HepG2 (cell line): ENCODE data around the gene GRM4. TPM values are rescaled to one million over a fixed set of nuclear protein-coding genes. Genes with fewer than 3 reads are reported as not detected.

Experiments
- ATAC-seq: fragments of 200-7000 bp; cut with Tn5 transposase; 3 replicates; pipeline ENCODE4 v1.9.1; 2020; ENCODE audit warnings: mild to moderate bottlenecking, moderate library complexity
- BruUV-seq: library from RNA; stranded (reverse); fragments of 400-500 nt; replicated peaks from 2 replicates; lab custom pipeline; 2021; lab: Mats Ljungman, UMichigan
- CTCF ChIA-PET: fragments of 300-600 bp; formaldehyde crosslinking; extraction: SDS; loops from one replicate; lab custom pipeline; 2021; ENCODE audit warnings: low total read pairs, inconsistent platforms, low intra/inter-chr PET ratio; lab: Yijun Ruan, JAX
- POLR2A ChIA-PET: fragments of 350-600 bp; sonication (Branson Sonifier 250); formaldehyde crosslinking; loops from one replicate; lab custom pipeline; 2020; ENCODE audit warnings: antibody characterized with exemption, inconsistent platforms; lab: Yijun Ruan, JAX
- DNase-seq: peaks from one replicate; pipeline ENCODE4 v3.0.0-alpha.2; 2015; ENCODE audit warnings: low spot score
- FAIRE-seq: peaks from 3 replicates; lab custom pipeline; 2011; peaks lifted over from hg19 to GRCh38; lab: Jason Lieb, UNC
- H2AFZ ChIP-seq: one replicate; pipeline ENCODE4 v1.6.1; 2011; ENCODE audit warnings: low read length, inconsistent platforms
- H3K27ac ChIP-seq: fragments of 300-600 bp; 3 replicates; pipeline ENCODE4 v1.8.0; 2011; ENCODE audit warnings: mixed run types, mild to moderate bottlenecking, mixed read lengths, low read length, inconsistent platforms; ENCODE audit not compliant: insufficient read depth; ENCODE audit errors: extremely low read length
- H3K27me3 ChIP-seq, 2 experiments: fragments of 200-600 bp in 1 of 2; 2 replicates in 1 of 2; 3 replicates in 1 of 2; pipeline versions ENCODE4 v1.6.0 to v1.8.0; 2011; ENCODE audit warnings: low read length in 2 of 2, mild to moderate bottlenecking in 2 of 2, moderate library complexity in 2 of 2, inconsistent platforms in 1 of 2; ENCODE audit not compliant: insufficient read depth in 2 of 2, control insufficient read depth in 1 of 2
- H3K36me3 ChIP-seq, 2 experiments: fragments of 200-600 bp in 1 of 2; replicated peaks in 1 of 2; 2 replicates in 1 of 2; 3 replicates in 1 of 2; pipeline versions ENCODE4 v1.5.1 to v1.8.0; 2011; ENCODE audit warnings: low read length in 2 of 2, inconsistent platforms in 1 of 2; ENCODE audit not compliant: insufficient read depth in 2 of 2, control insufficient read depth in 1 of 2
- H3K4me1 ChIP-seq: 2 replicates; pipeline ENCODE4 v1.5.1; 2012; ENCODE audit warnings: low read length, inconsistent platforms; ENCODE audit not compliant: insufficient read depth
- H3K4me2 ChIP-seq: 2 replicates; pipeline ENCODE4 v1.6.0; 2011; ENCODE audit warnings: low read depth, low read length, inconsistent platforms
- H3K4me3 ChIP-seq, 3 experiments: fragments of 200-600 bp in 1 of 3; sonication (generic), shearing (Covaris generic) in 1 of 3; replicated peaks in 1 of 3; 2 replicates each; pipeline ENCODE4 v1.5.1; 2011 to 2016; ENCODE audit warnings: low read length in 3 of 3, inconsistent platforms in 2 of 3, low read depth in 2 of 3, mild to moderate bottlenecking in 2 of 3, control low read depth in 1 of 3, mixed read lengths in 1 of 3; ENCODE audit not compliant: insufficient read depth in 1 of 3
- H3K79me2 ChIP-seq: one replicate; pipeline ENCODE4 v1.6.1; 2011; ENCODE audit warnings: low read length, inconsistent platforms; ENCODE audit not compliant: insufficient read depth
- H3K9ac ChIP-seq: 2 replicates; pipeline ENCODE4 v1.6.0; 2011; ENCODE audit warnings: mild to moderate bottlenecking, low read depth, low read length, inconsistent platforms; ENCODE audit not compliant: insufficient read depth
- H3K9me3 ChIP-seq: 2 replicates; pipeline ENCODE4 v1.5.1; 2012; ENCODE audit warnings: mild to moderate bottlenecking, low read length
- H4K20me1 ChIP-seq: 2 replicates; pipeline ENCODE4 v1.6.0; 2011; ENCODE audit warnings: inconsistent platforms, mild to moderate bottlenecking, low read length, moderate library complexity; ENCODE audit not compliant: insufficient read depth
- ARID2 ChIP-seq: sonication (generic); formaldehyde crosslinking; IDR thresholded peaks from 2 replicates; pipeline ENCODE4 v1.8.1; 2022; ENCODE audit warnings: mild to moderate bottlenecking, missing genetic modification reagents, borderline replicate concordance
- FIP1L1 ChIP-seq: fragments of 200-400 bp; formaldehyde crosslinking; IDR thresholded peaks from 2 replicates; pipeline ENCODE4 v1.6.1; 2018; ENCODE audit warnings: low read depth, mild to moderate bottlenecking, low read length, moderate library complexity, borderline replicate concordance; ENCODE audit not compliant: insufficient read depth
- HMGA1 ChIP-seq: sonication (generic); formaldehyde crosslinking; conservative IDR thresholded peaks from 2 replicates; pipeline ENCODE4 v1.4.0; 2020; ENCODE audit warnings: missing genetic modification reagents
- NFKBIZ ChIP-seq: IDR thresholded peaks from 2 replicates; pipeline ENCODE4 v1.6.1; 2018; ENCODE audit warnings: missing genetic modification reagents, missing compliant biosample characterization
- RFX1 ChIP-seq: fragments of 450-650 bp; IDR thresholded peaks from 2 replicates; pipeline ENCODE4 v1.6.1; 2017
- RNF2 ChIP-seq: fragments of 450-650 bp; conservative IDR thresholded peaks from 2 replicates; pipeline ENCODE4 v1.6.1; 2016; ENCODE audit warnings: low read depth
- STAG1 ChIP-seq: sonication (generic); formaldehyde crosslinking; IDR thresholded peaks from 2 replicates; pipeline ENCODE4 v1.4.0; 2020; ENCODE audit warnings: missing genetic modification reagents
- ZNF234 ChIP-seq: sonication (generic); formaldehyde crosslinking; conservative IDR thresholded peaks from 2 replicates; pipeline ENCODE4 v1.5.1; 2020; ENCODE audit warnings: mild to moderate bottlenecking, missing genetic modification reagents
- ZNF891 ChIP-seq: sonication (generic); formaldehyde crosslinking; IDR thresholded peaks from 2 replicates; pipeline ENCODE4 v1.5.0; 2020; ENCODE audit warnings: mild to moderate bottlenecking, missing genetic modification reagents
- WGBS: methylation state at CpG from one replicate; pipeline ENCODE4 v1.1.6; 2017; ENCODE audit warnings: low lambda C conversion rate; 5-methylcytosine and 5-hydroxymethylcytosine counted together
- in situ Hi-C: cut with HindIII; loops from 2 replicates; pipeline ENCODE4 v1.10.0; 2017; ENCODE audit warnings: low pct_unique_long_range_greater_than_20kb; ENCODE audit not compliant: extremely low pct_ligation_motif_present
- intact Hi-C: fragments of 100-400 bp; cut with micrococcal nuclease; formaldehyde crosslinking; loops from one replicate; pipeline ENCODE4 v1.10.0; 2022; ENCODE audit not compliant: unreplicated experiment
- polyA plus RNA-seq, 8 experiments: library from polyadenylated mRNA; depleted of rRNA in 3 of 8; stranded (reverse) in 7 of 8; unstranded in 1 of 8; fragments of >200 nt; fragmentation: Illumina TruSeq in 4 of 8; extraction: Trizol in 4 of 8; gene quantifications; 2 replicates each; pipeline versions ENCODE4 v1.2.1 to v1.2.3, GENCODE V29; 2011 to 2016; ENCODE audit warnings: low read depth in 4 of 8, missing spikeins in 1 of 8, mixed read lengths in 1 of 8; ENCODE audit not compliant: insufficient read depth in 1 of 8
- total RNA-seq, 5 experiments: library from RNA; depleted of rRNA; stranded (reverse); fragments of >200 nt; fragmentation: Illumina TruSeq; extraction: Trizol; gene quantifications; 2 replicates each; pipeline ENCODE4 v1.2.3, GENCODE V29; 2016; ENCODE audit warnings: low read depth in 1 of 5
- TF ChIP-seq, protein P1 (sequence below): sonication (generic); formaldehyde crosslinking; IDR thresholded peaks from 2 replicates; pipeline ENCODE4 v1.5.1; 2020; ENCODE audit warnings: mild to moderate bottlenecking, missing genetic modification reagents, moderate library complexity
- TF ChIP-seq, protein P2 (sequence below): sonication (generic); formaldehyde crosslinking; IDR thresholded peaks from 2 replicates; pipeline ENCODE4 v1.4.0; 2020; ENCODE audit warnings: missing genetic modification reagents
- TF ChIP-seq, protein P3 (sequence below): sonication (generic); formaldehyde crosslinking; IDR thresholded peaks from 2 replicates; pipeline ENCODE4 v1.4.0; 2020; ENCODE audit warnings: low read depth, mild to moderate bottlenecking, missing genetic modification reagents
- TF ChIP-seq, protein P4 (sequence below): sonication (generic); formaldehyde crosslinking; IDR thresholded peaks from 2 replicates; pipeline ENCODE4 v1.5.0; 2020; ENCODE audit warnings: mild to moderate bottlenecking, missing genetic modification reagents
- TF ChIP-seq, protein P5 (sequence below): sonication (generic); formaldehyde crosslinking; IDR thresholded peaks from 2 replicates; pipeline ENCODE4 v1.5.0; 2020; ENCODE audit warnings: mild to moderate bottlenecking, missing genetic modification reagents, moderate library complexity

The GRM4 gene
- total and polyA plus RNA-seq, 2 of the 13 experiments (the other 11 are each of a cell fraction or from before 2014, with no cell fraction given), result not detected

DNA sequence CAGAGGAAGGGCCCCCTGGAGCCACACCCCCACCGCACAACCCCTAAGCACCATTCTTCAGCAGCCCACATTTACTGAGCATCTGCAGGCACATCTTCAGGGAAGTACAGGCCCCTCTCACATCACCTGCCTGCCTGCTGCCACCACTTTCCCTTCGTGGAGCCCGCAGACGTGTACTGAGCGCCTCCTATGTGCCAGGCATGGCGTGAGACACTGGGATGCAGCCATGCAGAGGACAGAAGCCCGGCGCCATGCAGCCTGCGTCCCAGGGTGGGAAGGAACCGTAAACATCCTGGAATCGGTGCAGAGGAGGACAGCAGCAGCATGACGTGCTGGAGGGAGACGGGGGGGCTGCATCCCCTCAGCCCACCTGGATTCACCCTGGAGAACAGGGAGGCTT lies 78.1 kb downstream of the GRM4 start:
- Histone ChIP-seq H3K4me1 (no peaks in the 10 kb centered on the region), H3K9ac (no peak overlapping the region), H3K27ac (no peak overlapping the region), H3K27me3 (peaks cover 13 to 56% of the 10 kb centered on the region in 2 experiments; a peak in 4 of 5 replicates), H3K79me2 (no peaks in the 10 kb centered on the region), H3K36me3 (no peaks in the 10 kb centered on the region), H2AFZ (no peak overlapping the region), H3K4me2 (no peak overlapping the region), H3K9me3 (peaks cover 15% of the 10 kb centered on the region), H4K20me1 (no peaks in the 10 kb centered on the region; the same call in 1 of the 2 replicates), H3K4me3 (no peak overlapping the region)
- ATAC-seq, result peak; percentile 50
- CTCF ChIA-PET, result no interaction called here
- no peak for DNase-seq
- no TSS peak for BruUV-seq
- WGBS, result 4% methylated on average over 10 of the region's 13 CpGs
- POLR2A ChIA-PET, result no interaction called here
- intact Hi-C loops, result no loop called here
- no peak for FAIRE-seq
- in situ Hi-C loops, result no loop called here
- TF ChIP-seq RNF2 (no peak), NFKBIZ (no peak), FIP1L1 (no peak), RFX1 (no peak), ZNF891 (0 out of 2 replicates have a peak, but pooled peaks have one; percentile 42), ZNF234 (no peak), HMGA1 (CRISPR knock-in tag) (no peak), STAG1 (CRISPR knock-in tag) (peak; percentile 64), ARID2 (CRISPR knock-in tag) (no peak)
- TF ChIP-seq, protein P1, sequence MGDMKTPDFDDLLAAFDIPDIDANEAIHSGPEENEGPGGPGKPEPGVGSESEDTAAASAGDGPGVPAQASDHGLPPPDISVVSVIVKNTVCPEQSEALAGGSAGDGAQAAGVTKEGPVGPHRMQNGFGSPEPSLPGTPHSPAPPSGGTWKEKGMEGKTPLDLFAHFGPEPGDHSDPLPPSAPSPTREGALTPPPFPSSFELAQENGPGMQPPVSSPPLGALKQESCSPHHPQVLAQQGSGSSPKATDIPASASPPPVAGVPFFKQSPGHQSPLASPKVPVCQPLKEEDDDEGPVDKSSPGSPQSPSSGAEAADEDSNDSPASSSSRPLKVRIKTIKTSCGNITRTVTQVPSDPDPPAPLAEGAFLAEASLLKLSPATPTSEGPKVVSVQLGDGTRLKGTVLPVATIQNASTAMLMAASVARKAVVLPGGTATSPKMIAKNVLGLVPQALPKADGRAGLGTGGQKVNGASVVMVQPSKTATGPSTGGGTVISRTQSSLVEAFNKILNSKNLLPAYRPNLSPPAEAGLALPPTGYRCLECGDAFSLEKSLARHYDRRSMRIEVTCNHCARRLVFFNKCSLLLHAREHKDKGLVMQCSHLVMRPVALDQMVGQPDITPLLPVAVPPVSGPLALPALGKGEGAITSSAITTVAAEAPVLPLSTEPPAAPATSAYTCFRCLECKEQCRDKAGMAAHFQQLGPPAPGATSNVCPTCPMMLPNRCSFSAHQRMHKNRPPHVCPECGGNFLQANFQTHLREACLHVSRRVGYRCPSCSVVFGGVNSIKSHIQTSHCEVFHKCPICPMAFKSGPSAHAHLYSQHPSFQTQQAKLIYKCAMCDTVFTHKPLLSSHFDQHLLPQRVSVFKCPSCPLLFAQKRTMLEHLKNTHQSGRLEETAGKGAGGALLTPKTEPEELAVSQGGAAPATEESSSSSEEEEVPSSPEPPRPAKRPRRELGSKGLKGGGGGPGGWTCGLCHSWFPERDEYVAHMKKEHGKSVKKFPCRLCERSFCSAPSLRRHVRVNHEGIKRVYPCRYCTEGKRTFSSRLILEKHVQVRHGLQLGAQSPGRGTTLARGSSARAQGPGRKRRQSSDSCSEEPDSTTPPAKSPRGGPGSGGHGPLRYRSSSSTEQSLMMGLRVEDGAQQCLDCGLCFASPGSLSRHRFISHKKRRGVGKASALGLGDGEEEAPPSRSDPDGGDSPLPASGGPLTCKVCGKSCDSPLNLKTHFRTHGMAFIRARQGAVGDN, result no peak
- TF ChIP-seq, protein P2, sequence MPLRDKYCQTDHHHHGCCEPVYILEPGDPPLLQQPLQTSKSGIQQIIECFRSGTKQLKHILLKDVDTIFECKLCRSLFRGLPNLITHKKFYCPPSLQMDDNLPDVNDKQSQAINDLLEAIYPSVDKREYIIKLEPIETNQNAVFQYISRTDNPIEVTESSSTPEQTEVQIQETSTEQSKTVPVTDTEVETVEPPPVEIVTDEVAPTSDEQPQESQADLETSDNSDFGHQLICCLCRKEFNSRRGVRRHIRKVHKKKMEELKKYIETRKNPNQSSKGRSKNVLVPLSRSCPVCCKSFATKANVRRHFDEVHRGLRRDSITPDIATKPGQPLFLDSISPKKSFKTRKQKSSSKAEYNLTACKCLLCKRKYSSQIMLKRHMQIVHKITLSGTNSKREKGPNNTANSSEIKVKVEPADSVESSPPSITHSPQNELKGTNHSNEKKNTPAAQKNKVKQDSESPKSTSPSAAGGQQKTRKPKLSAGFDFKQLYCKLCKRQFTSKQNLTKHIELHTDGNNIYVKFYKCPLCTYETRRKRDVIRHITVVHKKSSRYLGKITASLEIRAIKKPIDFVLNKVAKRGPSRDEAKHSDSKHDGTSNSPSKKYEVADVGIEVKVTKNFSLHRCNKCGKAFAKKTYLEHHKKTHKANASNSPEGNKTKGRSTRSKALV (CRISPR knock-in tag), result no peak
- TF ChIP-seq, protein P3, sequence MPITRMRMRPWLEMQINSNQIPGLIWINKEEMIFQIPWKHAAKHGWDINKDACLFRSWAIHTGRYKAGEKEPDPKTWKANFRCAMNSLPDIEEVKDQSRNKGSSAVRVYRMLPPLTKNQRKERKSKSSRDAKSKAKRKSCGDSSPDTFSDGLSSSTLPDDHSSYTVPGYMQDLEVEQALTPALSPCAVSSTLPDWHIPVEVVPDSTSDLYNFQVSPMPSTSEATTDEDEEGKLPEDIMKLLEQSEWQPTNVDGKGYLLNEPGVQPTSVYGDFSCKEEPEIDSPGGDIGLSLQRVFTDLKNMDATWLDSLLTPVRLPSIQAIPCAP (CRISPR knock-in tag), result no peak
- TF ChIP-seq, protein P4, sequence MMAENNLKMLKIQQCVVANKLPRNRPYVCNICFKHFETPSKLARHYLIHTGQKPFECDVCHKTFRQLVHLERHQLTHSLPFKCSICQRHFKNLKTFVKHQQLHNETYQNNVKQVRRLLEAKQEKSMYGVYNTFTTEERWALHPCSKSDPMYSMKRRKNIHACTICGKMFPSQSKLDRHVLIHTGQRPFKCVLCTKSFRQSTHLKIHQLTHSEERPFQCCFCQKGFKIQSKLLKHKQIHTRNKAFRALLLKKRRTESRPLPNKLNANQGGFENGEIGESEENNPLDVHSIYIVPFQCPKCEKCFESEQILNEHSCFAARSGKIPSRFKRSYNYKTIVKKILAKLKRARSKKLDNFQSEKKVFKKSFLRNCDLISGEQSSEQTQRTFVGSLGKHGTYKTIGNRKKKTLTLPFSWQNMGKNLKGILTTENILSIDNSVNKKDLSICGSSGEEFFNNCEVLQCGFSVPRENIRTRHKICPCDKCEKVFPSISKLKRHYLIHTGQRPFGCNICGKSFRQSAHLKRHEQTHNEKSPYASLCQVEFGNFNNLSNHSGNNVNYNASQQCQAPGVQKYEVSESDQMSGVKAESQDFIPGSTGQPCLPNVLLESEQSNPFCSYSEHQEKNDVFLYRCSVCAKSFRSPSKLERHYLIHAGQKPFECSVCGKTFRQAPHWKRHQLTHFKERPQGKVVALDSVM (CRISPR knock-in tag), result no peak
- TF ChIP-seq, protein P5, sequence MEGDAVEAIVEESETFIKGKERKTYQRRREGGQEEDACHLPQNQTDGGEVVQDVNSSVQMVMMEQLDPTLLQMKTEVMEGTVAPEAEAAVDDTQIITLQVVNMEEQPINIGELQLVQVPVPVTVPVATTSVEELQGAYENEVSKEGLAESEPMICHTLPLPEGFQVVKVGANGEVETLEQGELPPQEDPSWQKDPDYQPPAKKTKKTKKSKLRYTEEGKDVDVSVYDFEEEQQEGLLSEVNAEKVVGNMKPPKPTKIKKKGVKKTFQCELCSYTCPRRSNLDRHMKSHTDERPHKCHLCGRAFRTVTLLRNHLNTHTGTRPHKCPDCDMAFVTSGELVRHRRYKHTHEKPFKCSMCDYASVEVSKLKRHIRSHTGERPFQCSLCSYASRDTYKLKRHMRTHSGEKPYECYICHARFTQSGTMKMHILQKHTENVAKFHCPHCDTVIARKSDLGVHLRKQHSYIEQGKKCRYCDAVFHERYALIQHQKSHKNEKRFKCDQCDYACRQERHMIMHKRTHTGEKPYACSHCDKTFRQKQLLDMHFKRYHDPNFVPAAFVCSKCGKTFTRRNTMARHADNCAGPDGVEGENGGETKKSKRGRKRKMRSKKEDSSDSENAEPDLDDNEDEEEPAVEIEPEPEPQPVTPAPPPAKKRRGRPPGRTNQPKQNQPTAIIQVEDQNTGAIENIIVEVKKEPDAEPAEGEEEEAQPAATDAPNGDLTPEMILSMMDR, result peak; percentile 72
